GM12878 (cell line): ENCODE measurements around the gene C4orf36.

Source experiments
- CBX3 ChIP-seq: fragments of 200-600 bp; sonication (generic); IDR thresholded peaks from 2 replicates; pipeline ENCODE4 v1.6.1; 2016; ENCODE audit warnings: low read depth, borderline replicate concordance
- CTCF ChIP-seq, 3 experiments: IDR thresholded peaks in 2 of 3; conservative IDR thresholded peaks in 1 of 3; 2 replicates each; pipeline ENCODE4 v1.5.1; 2011; ENCODE audit warnings: low read depth in 3 of 3, low read length in 3 of 3, mild to moderate bottlenecking in 3 of 3, control low read depth in 2 of 3, moderate library complexity in 2 of 3, inconsistent platforms in 1 of 3, mixed read lengths in 1 of 3; ENCODE audit not compliant: control insufficient read depth in 2 of 3, insufficient read depth in 1 of 3; ENCODE audit errors: extremely low read depth in 1 of 3
- HDAC6 ChIP-seq: fragments of 200-600 bp; sonication (generic); IDR thresholded peaks from one replicate; pipeline ENCODE4 v1.8.0; 2017; ENCODE audit warnings: antibody characterized with exemption; ENCODE audit not compliant: unreplicated experiment
- POLR2A ChIP-seq: IDR thresholded peaks from 2 replicates; pipeline ENCODE4 v1.6.1; 2011; ENCODE audit warnings: low read depth, mild to moderate bottlenecking, low read length
- RBBP5 ChIP-seq: fragments of 200-600 bp; sonication (generic); conservative IDR thresholded peaks from 2 replicates; pipeline ENCODE4 v1.6.1; 2016
- RCOR1 ChIP-seq: conservative IDR thresholded peaks from 2 replicates; pipeline ENCODE4 v1.6.1; 2012; ENCODE audit warnings: low read depth, low read length, improper control_type of control experiment
- REST ChIP-seq: IDR thresholded peaks from 2 replicates; pipeline ENCODE4 v1.6.1; 2012; ENCODE audit warnings: mild to moderate bottlenecking, low read depth, low read length
- SUZ12 ChIP-seq: fragments of 200-600 bp; sonication (generic); IDR thresholded peaks from one replicate; pipeline ENCODE4 v1.6.1; 2018; ENCODE audit warnings: antibody characterized with exemption, mild to moderate bottlenecking; ENCODE audit not compliant: unreplicated experiment
- TBL1XR1 ChIP-seq: IDR thresholded peaks from 2 replicates; pipeline ENCODE4 v1.6.1; 2012; ENCODE audit warnings: low read depth, low read length, improper control_type of control experiment
- ZBTB4 ChIP-seq: fragments of 450-650 bp; formaldehyde crosslinking; IDR thresholded peaks from 2 replicates; pipeline ENCODE4 v1.4.0; 2022; ENCODE audit warnings: mild to moderate bottlenecking, moderate library complexity
- ZBTB40 ChIP-seq: fragments of 450-650 bp; IDR thresholded peaks from 2 replicates; pipeline ENCODE4 v1.6.1; 2016; ENCODE audit warnings: mild to moderate bottlenecking, moderate library complexity, borderline replicate concordance

- TF ChIP-seq RBBP5 (no peak), POLR2A (no peak), CTCF (IDR thresholded peaks at IDR 0.05 in 2 of 3, conservative IDR thresholded peaks at IDR 0.05 in 1 of 3; ENCODE audit: control insufficient read depth in 2 of 3, extremely low read depth in 1 of 3, insufficient read depth in 1 of 3, low read depth in 3 of 3, low read length in 3 of 3) (no peak), CBX3 (no peak), TBL1XR1 (no peak), REST (no peak), ZBTB4 (no peak), RCOR1 (no peak), SUZ12 (no peak), HDAC6 (no peak), ZBTB40 (no peak)
Observed at GRCh38 chr4:86835677-86836076, 56.5 kb downstream of the C4orf36 start.
